OCI-LY3 (cell line): ENCODE results near the gene TOP2A.

Experiments
- EZH2phosphoT487 ChIP-seq: fragments of 200-600 bp; shearing (Covaris generic); IDR thresholded peaks from 2 replicates; pipeline ENCODE4 v1.6.1; 2018; ENCODE audit warnings: antibody characterized with exemption, mixed run types, low read depth
- TF ChIP-seq, protein P1 (sequence below): fragments of 200-600, 300-600 bp; sonication (generic); IDR thresholded peaks from 2 replicates; pipeline ENCODE4 v1.5.1; 2014; ENCODE audit warnings: antibody characterized with exemption, low read length, low read depth

DNA sequence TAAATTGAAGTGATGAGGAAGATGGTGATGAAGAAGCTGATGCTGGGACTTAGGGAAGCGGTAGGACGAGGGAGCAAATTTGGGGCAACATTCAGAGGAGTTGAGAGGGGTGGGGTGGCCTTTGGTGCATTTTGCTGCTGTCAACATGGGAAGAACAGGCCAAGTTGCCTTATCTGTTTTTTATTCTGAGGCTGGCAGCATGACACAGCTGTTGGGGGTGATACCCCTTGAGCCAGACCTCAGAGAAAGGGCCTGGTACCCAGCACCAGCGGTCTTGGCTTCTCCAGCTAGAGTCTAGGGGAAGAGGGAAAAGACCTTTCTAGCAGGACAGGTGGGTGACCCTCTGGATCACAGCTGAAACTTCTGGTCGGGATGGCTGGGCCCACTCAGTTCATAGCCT, 30.1 kb upstream of the TOP2A start:
- TF ChIP-seq, protein P1, sequence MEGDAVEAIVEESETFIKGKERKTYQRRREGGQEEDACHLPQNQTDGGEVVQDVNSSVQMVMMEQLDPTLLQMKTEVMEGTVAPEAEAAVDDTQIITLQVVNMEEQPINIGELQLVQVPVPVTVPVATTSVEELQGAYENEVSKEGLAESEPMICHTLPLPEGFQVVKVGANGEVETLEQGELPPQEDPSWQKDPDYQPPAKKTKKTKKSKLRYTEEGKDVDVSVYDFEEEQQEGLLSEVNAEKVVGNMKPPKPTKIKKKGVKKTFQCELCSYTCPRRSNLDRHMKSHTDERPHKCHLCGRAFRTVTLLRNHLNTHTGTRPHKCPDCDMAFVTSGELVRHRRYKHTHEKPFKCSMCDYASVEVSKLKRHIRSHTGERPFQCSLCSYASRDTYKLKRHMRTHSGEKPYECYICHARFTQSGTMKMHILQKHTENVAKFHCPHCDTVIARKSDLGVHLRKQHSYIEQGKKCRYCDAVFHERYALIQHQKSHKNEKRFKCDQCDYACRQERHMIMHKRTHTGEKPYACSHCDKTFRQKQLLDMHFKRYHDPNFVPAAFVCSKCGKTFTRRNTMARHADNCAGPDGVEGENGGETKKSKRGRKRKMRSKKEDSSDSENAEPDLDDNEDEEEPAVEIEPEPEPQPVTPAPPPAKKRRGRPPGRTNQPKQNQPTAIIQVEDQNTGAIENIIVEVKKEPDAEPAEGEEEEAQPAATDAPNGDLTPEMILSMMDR: no peak
- TF ChIP-seq EZH2phosphoT487: no peak
